COLO668 (cell line): ENCODE results near the gene TPST1.
"Not testable (repeated sequence)": the region's sequence is repeated elsewhere in the genome, so short reads cannot be mapped to it uniquely, and the experiment has no call there.

Experiments
- DNase-seq: peaks from one replicate; lab custom pipeline; 2025; ENCODE audit not compliant: unreplicated experiment; lab: John Stamatoyannopoulos, UW

Gene TPST1

GRCh38 chr7:66204822-66205740, at the start of gene TPST1:
Gene TPST1, plus strand, starts transcription at chr7:66205334. Its CDS starts 35,092 bp downstream, at chr7:66240426.
- peak; percentile 83 for DNase-seq

GRCh38 chr7:66156035-66156434, 49.1 kb upstream of the TPST1 start:
- DNase-seq: not testable (repeated sequence)

GRCh38 chr7:66157060-66157459, 48.1 kb upstream of the TPST1 start:
- no peak for DNase-seq

DNA sequence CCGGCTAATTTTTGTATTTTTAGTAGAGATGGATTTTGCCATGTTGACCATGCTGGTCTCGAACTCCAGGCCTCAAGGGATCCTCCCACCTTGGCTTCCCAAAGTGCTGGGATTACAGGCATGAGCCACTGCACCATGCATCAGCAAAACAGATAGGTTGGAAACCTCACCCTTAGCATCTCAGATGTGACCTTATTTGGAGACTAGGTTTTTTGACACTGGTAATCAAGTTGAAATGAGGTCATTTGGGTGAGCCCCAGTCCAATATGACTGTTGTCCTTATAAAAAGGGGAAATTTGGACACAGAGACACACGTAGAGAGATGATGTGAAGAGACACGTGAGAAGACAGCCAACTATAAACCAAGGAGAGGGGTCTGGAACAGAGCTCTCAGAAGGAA, 42.5 kb upstream of the TPST1 start:
- DNase-seq: no peak

DNA sequence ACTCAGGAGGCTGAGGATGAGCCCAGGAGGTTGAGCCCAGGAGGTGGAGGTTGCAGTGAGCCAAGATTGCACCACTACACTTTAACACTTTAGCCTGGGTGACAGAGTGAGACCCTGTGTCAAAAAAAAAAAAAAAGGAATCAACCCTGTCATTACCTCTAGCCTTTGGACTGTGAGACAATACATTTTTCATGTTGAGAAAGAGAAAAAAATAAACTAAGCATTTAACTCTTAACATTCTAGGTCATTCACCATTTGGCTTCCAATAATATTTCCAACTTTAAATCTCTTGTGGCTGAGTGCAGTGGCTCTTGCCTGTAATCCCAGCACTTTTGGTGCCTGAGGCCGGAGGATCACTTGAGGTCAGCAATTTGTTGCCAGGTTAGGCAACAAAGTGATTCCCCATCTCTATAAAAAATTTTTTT, 41.9 kb upstream of the TPST1 start:
- no peak for DNase-seq

DNA sequence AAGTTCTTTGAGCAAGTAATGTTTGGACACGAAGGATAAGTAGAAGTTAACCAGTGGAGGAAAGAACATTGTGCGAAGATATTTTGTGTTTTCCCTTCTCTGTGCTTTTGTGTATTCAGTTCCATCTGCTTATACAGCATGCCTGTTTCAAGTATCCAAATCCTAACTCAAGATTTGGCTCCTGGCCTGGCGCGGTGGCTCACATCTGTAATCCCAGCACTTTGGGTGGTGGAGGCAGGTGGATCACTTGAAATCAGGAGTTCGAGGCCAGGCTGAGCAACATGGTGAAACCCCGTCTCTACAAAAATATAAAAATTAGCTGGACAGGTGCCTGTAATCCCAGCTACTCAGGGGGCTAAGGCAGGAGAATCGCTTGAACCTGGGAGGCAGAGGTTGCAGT, 40.8 kb upstream of the TPST1 start:
- no peak for DNase-seq

GRCh38 chr7:66167773-66168387, 37.3 kb upstream of the TPST1 start:
- peak; percentile 16 for DNase-seq

- no peak for DNase-seq
Observed at GRCh38 chr7:66169616-66170015, 35.5 kb upstream of the TPST1 start.

- no peak for DNase-seq
Observed at GRCh38 chr7:66170309-66171231, 34.6 kb upstream of the TPST1 start.

DNA sequence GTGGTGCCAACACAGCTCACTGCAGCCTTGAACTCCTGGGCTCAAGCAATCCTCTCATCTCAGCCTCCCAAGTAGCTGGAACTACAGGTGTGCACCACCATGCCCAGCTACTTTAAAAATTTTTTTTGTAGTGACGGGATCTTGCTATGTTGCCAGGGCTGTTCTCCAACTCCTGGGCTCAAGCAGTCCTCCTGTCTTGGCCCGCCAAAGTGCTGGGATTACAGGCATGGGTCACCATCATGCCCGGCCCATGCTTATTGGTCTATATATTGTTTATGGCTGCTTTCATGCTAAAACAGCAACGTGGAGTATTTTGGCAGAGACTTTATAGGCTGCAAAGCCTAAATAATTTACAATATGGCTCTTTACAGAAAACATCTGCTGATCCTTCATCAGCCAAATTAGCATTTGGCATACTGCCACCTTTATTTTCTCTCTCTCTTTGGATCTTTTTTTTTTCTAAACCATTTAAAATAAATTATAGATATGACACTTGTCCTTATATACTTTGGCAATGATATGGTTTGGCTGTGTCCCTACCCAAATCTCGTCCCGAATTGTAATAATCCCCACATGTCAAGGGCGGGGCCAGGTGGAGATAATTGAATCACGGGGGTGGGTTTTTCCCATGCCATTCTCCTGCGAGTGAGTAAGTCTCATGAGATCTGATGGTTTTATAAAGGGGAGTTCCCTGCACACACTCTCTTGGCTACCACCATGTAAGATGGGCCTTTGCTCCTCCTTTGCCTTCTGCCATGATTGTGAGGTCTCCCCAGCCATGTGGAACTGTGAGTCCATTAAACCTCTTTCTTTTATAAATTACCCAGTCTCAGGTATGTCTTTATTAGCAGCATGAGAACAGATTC, 32.4 kb upstream of the TPST1 start:
- DNase-seq: not testable (repeated sequence)

DNA sequence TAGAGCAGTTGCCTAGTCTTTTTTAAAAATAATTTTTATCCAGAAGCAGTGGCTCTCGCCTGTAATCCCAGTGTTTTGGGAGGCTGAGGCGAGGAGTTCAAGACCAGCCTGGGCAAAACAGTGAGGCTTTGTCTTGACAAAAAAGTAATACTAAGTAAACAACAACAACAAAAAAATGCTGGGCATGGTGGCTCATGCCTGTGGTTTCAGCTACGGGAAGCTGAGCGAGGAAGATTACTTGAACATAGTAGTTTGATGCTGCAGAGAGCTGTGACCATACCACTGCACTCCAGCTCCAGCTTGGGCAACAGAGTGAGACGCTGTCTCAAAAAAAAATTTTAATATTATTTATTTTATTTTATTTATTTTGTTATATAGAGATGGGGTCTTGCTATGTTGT, 31.3 kb upstream of the TPST1 start:
- no peak for DNase-seq

DNA sequence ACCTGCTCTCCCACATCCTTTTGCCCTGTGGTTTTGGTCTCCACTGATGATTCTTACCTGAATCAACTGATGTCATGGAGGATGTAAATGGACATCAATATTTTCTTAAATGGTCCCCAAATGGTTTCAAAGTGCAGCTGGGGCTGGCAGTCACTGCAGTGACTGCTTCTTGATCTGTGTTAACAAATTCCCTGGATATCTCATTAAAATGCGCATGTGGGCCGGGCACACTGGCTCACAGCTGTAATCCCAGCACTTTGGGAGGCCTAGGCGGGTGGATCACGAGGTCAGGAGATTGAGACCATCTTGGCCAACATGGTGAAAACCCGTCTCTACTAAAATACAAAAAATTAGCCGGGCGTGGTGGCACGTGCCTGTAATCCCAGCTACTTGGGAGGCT, 30.1 kb upstream of the TPST1 start:
- not testable (repeated sequence) for DNase-seq

- DNase-seq: no peak
Observed at GRCh38 chr7:66176914-66177313, 28.2 kb upstream of the TPST1 start.

DNA sequence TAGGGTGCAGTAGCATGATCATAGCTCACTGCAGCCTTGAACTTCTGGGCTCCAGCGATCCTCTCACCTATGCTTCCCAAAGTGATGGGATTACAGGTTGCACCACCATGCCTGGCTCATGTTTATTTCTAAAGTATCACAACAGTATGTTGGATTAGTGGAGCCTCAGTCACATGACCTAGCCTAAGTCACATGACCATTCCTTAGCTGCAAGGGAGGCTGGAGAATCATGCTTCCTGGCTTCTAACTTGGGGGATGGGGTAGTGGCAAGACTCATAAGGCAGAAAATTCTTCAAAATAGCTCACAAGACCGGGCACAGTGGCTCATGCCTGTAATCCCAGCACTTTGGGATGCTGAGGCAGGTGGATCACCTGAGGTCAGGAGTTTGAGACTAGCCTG, 26.9 kb upstream of the TPST1 start:
- no peak for DNase-seq

DNA sequence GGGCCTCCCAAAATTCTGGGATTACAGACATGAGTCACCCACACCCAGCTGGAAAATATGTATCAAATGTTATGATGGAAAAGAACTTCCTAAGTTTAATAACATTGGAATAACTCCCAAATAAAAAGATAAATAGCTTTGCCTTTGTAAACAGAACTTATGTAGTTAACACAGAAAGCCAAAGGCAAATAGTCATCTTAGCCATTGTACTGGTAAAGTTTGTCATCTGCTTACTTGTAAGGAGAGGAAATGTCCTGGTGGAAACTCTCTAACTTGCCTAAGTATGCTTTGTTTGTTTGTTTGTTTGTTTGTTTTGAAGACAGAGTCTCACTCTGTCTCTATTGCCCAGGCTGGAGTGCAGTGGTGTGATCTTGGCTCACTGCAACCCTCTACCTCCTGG, 23.8 kb upstream of the TPST1 start:
- no peak for DNase-seq

GRCh38 chr7:66181845-66182244, 23.3 kb upstream of the TPST1 start:
- DNase-seq: no peak

DNA sequence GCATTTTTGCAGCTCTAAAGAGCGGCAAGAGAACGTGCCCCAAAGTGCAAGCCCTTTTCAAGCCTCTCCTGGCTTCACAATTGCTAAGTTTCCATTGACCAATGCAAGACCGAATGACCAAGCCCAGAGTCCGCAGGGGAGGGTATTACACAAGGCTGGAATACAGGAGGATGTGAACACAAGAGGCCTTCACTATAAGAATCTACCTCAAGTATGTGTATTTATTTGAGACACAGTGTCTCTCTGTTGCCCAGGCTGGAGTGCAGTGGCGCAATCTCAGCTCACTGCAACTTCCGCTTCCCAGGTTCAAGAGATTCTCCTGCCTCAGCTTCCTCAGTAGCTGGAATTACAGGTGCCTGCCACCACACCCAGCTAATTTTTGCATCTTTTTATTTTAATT, 22.2 kb upstream of the TPST1 start:
- DNase-seq: no peak

DNA sequence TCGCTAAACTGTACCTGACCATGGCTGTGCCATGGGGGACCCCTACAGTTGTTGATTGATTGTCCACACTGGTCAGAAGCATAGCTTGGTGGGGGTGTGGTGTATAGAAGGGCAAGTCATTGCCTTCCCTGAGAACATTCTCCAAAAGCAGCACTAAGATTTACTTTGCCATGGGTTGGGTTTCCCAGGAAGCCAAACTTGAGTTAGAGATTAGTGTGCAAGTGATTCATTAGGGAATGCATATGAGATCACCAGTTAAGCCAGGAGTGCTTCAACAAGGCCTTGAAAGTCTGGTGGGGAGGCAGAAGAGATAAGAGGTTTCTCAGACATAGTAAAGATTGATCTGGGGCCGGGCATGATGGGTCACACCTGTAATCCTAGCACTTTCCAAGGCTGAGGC, 21.4 kb upstream of the TPST1 start:
- no peak for DNase-seq

DNA sequence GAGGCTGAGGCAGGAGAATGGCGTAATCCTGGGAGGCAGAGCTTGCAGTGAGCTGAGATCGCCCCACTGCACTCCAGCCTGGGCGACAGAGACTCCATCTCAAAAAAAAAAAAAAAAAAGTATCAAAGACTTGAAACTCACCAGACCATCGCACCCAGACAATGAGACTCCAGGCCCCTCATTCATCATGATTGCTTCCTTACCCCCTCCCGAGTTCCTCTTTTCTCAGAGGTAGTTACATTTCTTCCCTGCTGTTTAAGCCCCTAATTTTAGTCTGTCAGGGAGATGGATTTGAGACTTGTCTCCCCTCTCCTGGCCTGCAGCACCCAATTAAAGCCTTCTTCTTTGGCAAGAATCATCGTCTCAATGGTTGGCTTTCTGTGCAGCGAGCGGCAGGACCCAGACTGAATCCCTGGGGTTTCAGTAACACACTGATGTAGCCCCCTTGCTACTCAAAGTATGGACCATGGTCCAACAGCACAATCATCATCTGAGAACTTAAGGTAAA, 19.4 kb upstream of the TPST1 start:
- DNase-seq: no peak

DNA sequence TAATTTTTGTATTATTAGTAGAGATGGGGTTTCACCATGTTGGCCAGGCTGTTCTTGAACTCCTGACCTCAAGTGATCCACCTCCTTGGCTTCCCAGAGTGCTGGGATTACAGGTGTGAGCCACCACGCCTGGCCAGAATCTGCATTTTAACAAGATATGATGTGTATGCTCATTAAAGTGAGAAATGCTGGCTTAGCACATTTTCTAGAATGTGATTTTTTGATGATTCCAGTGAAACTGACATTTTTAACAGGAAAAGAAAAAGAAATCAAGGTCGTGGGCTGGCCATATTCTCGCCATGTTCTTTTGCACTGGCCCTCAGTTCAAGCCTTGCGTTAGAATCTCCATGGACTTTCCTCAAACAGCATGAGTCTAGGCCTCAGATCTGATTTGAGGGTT, 18.1 kb upstream of the TPST1 start:
- DNase-seq: no peak
